GM23338 (cell line): ENCODE measurements around the gene CDKL4.

Experiments
- CREB1 ChIP-seq: fragments of 250-450 bp; sonication (Bioruptor Pico); IDR thresholded peaks from 2 replicates; pipeline ENCODE4 v1.5.0; 2020; ENCODE audit warnings: low read depth, mild to moderate bottlenecking, moderate library complexity
- EZH2 ChIP-seq: fragments of 200-600 bp; sonication (generic); IDR thresholded peaks from one replicate; pipeline ENCODE4 v1.8.0; 2017; ENCODE audit warnings: antibody characterized with exemption, mild to moderate bottlenecking, low read depth; ENCODE audit not compliant: unreplicated experiment
- EZH2phosphoT487 ChIP-seq: fragments of 200-600 bp; sonication (generic); IDR thresholded peaks from one replicate; pipeline ENCODE4 v1.8.1; 2018; ENCODE audit warnings: antibody characterized with exemption; ENCODE audit not compliant: unreplicated experiment
- POLR2AphosphoS5 ChIP-seq: IDR thresholded peaks from 2 replicates; pipeline ENCODE4 v1.6.1; 2016; ENCODE audit warnings: antibody characterized with exemption, low read depth
- ZNF114 ChIP-seq: fragments of 250-450 bp; sonication (Bioruptor Pico); IDR thresholded peaks from 2 replicates; pipeline ENCODE4 v1.5.0; 2020; ENCODE audit warnings: mild to moderate bottlenecking, moderate library complexity
- ZNF331 ChIP-seq: fragments of 250-450 bp; sonication (Bioruptor Pico); IDR thresholded peaks from 2 replicates; pipeline ENCODE4 v1.5.0; 2020; ENCODE audit warnings: low read depth, mild to moderate bottlenecking, moderate library complexity
- TF ChIP-seq, protein P1 (sequence below), 2 experiments: fragments of 200-600 bp in 1 of 2; sonication (generic) in 1 of 2; conservative IDR thresholded peaks; 2 replicates each; pipeline versions ENCODE4 v1.5.1 to v1.6.1; 2016 to 2017; ENCODE audit warnings: antibody characterized with exemption in 2 of 2, low read depth in 2 of 2, mild to moderate bottlenecking in 2 of 2, moderate library complexity in 1 of 2
- TF ChIP-seq, protein P2 (sequence below): IDR thresholded peaks from one replicate; pipeline ENCODE4 v1.6.1; 2018; ENCODE audit warnings: antibody characterized with exemption; ENCODE audit not compliant: unreplicated experiment
- TF ChIP-seq, protein P3 (sequence below): IDR thresholded peaks from 2 replicates; pipeline ENCODE4 v1.6.1; 2016; ENCODE audit warnings: antibody characterized with exemption

- TF ChIP-seq, protein P1, sequence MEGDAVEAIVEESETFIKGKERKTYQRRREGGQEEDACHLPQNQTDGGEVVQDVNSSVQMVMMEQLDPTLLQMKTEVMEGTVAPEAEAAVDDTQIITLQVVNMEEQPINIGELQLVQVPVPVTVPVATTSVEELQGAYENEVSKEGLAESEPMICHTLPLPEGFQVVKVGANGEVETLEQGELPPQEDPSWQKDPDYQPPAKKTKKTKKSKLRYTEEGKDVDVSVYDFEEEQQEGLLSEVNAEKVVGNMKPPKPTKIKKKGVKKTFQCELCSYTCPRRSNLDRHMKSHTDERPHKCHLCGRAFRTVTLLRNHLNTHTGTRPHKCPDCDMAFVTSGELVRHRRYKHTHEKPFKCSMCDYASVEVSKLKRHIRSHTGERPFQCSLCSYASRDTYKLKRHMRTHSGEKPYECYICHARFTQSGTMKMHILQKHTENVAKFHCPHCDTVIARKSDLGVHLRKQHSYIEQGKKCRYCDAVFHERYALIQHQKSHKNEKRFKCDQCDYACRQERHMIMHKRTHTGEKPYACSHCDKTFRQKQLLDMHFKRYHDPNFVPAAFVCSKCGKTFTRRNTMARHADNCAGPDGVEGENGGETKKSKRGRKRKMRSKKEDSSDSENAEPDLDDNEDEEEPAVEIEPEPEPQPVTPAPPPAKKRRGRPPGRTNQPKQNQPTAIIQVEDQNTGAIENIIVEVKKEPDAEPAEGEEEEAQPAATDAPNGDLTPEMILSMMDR (conservative IDR thresholded peaks at IDR 0.05; ENCODE audit: low read depth in 2 of 2) = no peak
- TF ChIP-seq POLR2AphosphoS5 = no peak
- TF ChIP-seq, protein P2, sequence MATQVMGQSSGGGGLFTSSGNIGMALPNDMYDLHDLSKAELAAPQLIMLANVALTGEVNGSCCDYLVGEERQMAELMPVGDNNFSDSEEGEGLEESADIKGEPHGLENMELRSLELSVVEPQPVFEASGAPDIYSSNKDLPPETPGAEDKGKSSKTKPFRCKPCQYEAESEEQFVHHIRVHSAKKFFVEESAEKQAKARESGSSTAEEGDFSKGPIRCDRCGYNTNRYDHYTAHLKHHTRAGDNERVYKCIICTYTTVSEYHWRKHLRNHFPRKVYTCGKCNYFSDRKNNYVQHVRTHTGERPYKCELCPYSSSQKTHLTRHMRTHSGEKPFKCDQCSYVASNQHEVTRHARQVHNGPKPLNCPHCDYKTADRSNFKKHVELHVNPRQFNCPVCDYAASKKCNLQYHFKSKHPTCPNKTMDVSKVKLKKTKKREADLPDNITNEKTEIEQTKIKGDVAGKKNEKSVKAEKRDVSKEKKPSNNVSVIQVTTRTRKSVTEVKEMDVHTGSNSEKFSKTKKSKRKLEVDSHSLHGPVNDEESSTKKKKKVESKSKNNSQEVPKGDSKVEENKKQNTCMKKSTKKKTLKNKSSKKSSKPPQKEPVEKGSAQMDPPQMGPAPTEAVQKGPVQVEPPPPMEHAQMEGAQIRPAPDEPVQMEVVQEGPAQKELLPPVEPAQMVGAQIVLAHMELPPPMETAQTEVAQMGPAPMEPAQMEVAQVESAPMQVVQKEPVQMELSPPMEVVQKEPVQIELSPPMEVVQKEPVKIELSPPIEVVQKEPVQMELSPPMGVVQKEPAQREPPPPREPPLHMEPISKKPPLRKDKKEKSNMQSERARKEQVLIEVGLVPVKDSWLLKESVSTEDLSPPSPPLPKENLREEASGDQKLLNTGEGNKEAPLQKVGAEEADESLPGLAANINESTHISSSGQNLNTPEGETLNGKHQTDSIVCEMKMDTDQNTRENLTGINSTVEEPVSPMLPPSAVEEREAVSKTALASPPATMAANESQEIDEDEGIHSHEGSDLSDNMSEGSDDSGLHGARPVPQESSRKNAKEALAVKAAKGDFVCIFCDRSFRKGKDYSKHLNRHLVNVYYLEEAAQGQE = no peak
- TF ChIP-seq EZH2 = no peak
- TF ChIP-seq, protein P3, sequence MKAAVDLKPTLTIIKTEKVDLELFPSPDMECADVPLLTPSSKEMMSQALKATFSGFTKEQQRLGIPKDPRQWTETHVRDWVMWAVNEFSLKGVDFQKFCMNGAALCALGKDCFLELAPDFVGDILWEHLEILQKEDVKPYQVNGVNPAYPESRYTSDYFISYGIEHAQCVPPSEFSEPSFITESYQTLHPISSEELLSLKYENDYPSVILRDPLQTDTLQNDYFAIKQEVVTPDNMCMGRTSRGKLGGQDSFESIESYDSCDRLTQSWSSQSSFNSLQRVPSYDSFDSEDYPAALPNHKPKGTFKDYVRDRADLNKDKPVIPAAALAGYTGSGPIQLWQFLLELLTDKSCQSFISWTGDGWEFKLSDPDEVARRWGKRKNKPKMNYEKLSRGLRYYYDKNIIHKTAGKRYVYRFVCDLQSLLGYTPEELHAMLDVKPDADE = no peak
- TF ChIP-seq ZNF331 (CRISPR knock-in tag) = no peak
- no peak for TF ChIP-seq EZH2phosphoT487
- no peak for TF ChIP-seq CREB1 (CRISPR knock-in tag)
- no peak for TF ChIP-seq ZNF114 (CRISPR knock-in tag)
Observed at GRCh38 chr2:39213015-39213414, 30.8 kb downstream of the CDKL4 start.
